CD4-positive, CD25-positive, alpha-beta regulatory T cell (primary cell): Measurements from ENCODE around the gene ELOB. TPM values are rescaled to one million over a fixed set of nuclear protein-coding genes. Genes with fewer than 3 reads are reported as not detected.

Source experiments
- ATAC-seq, 2 donors: fragments of 150-1000 bp; cut with Tn5 transposase; one replicate each; pipeline ENCODE4 v1.10.0; 2021; ENCODE audit warnings: low read depth in 2 of 2, moderate number of reproducible peaks in 2 of 2, moderate library complexity in 1 of 2
- DNase-seq, 3 donors: peaks; one replicate each; pipeline versions ENCODE4 v3.0.0 to v3.0.0-alpha.2; 2012 to 2022; ENCODE audit warnings: mixed read lengths in 1 of 3
- H3K27ac ChIP-seq: one replicate; pipeline ENCODE4 v1.7.0; 2013; ENCODE audit warnings: mild to moderate bottlenecking, low read length; ENCODE audit not compliant: insufficient read depth, poor library complexity, severe bottlenecking
- H3K27me3 ChIP-seq: one replicate; pipeline ENCODE4 v1.7.0; 2013; ENCODE audit warnings: low read length; ENCODE audit not compliant: control insufficient read depth, insufficient read depth
- H3K36me3 ChIP-seq: one replicate; pipeline ENCODE4 v1.7.0; 2013; ENCODE audit warnings: mild to moderate bottlenecking, low read length, moderate library complexity; ENCODE audit not compliant: control insufficient read depth, insufficient read depth
- H3K4me1 ChIP-seq: 2 replicates; pipeline ENCODE4 v1.7.0; 2013; ENCODE audit warnings: mild to moderate bottlenecking, low read length; ENCODE audit not compliant: insufficient read depth, control insufficient read depth, poor library complexity, severe bottlenecking
- H3K4me3 ChIP-seq: one replicate; pipeline ENCODE4 v1.7.0; 2013; ENCODE audit warnings: low read depth, mild to moderate bottlenecking, low read length, moderate library complexity
- H3K9me3 ChIP-seq, 2 experiments: 1 replicate in 1 of 2; 2 replicates in 1 of 2; pipeline ENCODE4 v1.7.0; 2013; ENCODE audit warnings: low read length in 2 of 2, mild to moderate bottlenecking in 1 of 2, moderate library complexity in 1 of 2; ENCODE audit not compliant: control insufficient read depth in 2 of 2
- H3K27ac Mint-ChIP-seq, 3 donors: one replicate each; pipeline ENCODE4 v1.8.0; 2020 to 2022; ENCODE audit warnings: mild to moderate bottlenecking in 3 of 3, mixed read lengths in 3 of 3, moderate library complexity in 2 of 3
- H3K27me3 Mint-ChIP-seq: one replicate; pipeline ENCODE4 v1.8.0; 2022; ENCODE audit warnings: mild to moderate bottlenecking, mixed read lengths
- H3K36me3 Mint-ChIP-seq: one replicate; pipeline ENCODE4 v1.8.0; 2020; ENCODE audit warnings: mixed read lengths
- H3K4me1 Mint-ChIP-seq, 4 donors: one replicate each; pipeline ENCODE4 v1.8.0; 2020 to 2022; ENCODE audit warnings: mixed read lengths in 4 of 4, mild to moderate bottlenecking in 1 of 4
- H3K4me3 Mint-ChIP-seq, 4 donors: one replicate each; pipeline ENCODE4 v1.8.0; 2020 to 2022; ENCODE audit warnings: mild to moderate bottlenecking in 4 of 4, mixed read lengths in 4 of 4, moderate library complexity in 3 of 4
- H3K9me3 Mint-ChIP-seq, 7 donors: one replicate each; pipeline ENCODE4 v1.8.0; 2020 to 2022; ENCODE audit warnings: mixed read lengths in 7 of 7, mild to moderate bottlenecking in 3 of 7, moderate library complexity in 2 of 7
- polyA plus RNA-seq, 4 donors: library from polyadenylated mRNA; unstranded; fragments of 300-500 nt; fragmentation: Illumina TruSeq; gene quantifications; one replicate each; pipeline ENCODE4 v1.2.3, GENCODE V29; 2021
- total RNA-seq: library from RNA; stranded (reverse); gene quantifications from one replicate; pipeline ENCODE4 v1.2.3, GENCODE V29; 2022

ELOB gene
- total and polyA plus RNA-seq, 5 donors from 2014 or later = 96.5 to 359 (median 273) TPM

GRCh38 chr16:2744711-2745110 lies 32.4 kb downstream of the ELOB start:
- ATAC-seq (no peak), DNase-seq (no peak)
- Mint-ChIP-seq H3K9me3 (peaks cover 0 to 3% (median 0%) of the 10 kb centered on the region in 7 donors), H3K27me3 (peaks cover 5% of the 10 kb centered on the region), H3K36me3 (no peaks in the 10 kb centered on the region), H3K27ac (no peak overlapping the region), H3K4me1 (no peaks in the 10 kb centered on the region), H3K4me3 (no peak overlapping the region)
- Histone ChIP-seq H3K27me3 (no peaks in the 10 kb centered on the region), H3K4me1 (no peaks in the 10 kb centered on the region), H3K27ac (no peak overlapping the region), H3K9me3 (no peaks in the 10 kb centered on the region), H3K36me3 (no peaks in the 10 kb centered on the region), H3K4me3 (no peak overlapping the region)

DNA sequence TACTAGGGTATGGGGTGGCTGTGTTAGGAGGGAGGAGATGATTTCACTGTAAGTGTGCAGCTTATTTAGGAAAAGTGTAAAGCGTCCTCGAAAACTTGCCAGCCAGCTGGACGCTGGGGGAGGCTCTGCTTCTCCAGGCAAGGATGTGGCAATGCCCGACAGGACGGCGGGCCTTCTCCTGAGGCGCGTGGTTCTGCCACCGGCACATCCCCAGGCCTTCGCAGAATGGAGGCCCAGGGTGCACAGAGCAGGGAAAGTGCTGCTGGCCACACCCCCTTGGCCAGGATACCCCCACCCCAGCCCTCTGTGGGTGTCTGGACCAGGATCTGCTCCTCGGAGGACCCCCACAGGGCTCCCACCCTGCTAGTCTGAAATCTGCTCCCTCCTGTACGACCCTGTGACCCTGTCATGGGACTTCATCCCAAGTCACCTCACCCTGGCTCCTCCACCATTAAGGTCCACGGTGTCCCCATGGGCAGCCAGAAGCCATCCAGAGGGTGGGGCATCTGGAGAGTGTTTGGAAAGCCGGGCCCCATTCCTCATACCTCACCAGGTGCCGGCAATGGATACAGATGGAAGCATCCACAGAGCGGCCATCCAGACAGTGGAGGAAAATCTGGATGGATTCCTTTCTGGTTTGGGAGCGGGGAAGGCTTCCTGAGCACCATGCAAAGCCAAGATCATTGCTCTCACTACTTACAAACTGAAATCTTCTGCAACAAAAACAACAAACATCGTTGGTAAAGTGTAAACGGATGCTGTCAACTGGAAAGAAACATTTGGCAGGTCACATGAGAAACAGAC lies 33.9 kb downstream of the ELOB start:
- Histone ChIP-seq H3K9me3 (no peaks in the 10 kb centered on the region), H3K4me3 (no peak overlapping the region), H3K27ac (no peak overlapping the region), H3K27me3 (no peaks in the 10 kb centered on the region), H3K36me3 (no peaks in the 10 kb centered on the region), H3K4me1 (no peaks in the 10 kb centered on the region)
- Mint-ChIP-seq H3K4me3 (no peak overlapping the region), H3K27ac (no peak overlapping the region), H3K4me1 (no peaks in the 10 kb centered on the region), H3K36me3 (no peaks in the 10 kb centered on the region), H3K27me3 (peaks cover 5% of the 10 kb centered on the region), H3K9me3 (no peaks in the 10 kb centered on the region)
- DNase-seq = no peak
- ATAC-seq = no peak

DNA sequence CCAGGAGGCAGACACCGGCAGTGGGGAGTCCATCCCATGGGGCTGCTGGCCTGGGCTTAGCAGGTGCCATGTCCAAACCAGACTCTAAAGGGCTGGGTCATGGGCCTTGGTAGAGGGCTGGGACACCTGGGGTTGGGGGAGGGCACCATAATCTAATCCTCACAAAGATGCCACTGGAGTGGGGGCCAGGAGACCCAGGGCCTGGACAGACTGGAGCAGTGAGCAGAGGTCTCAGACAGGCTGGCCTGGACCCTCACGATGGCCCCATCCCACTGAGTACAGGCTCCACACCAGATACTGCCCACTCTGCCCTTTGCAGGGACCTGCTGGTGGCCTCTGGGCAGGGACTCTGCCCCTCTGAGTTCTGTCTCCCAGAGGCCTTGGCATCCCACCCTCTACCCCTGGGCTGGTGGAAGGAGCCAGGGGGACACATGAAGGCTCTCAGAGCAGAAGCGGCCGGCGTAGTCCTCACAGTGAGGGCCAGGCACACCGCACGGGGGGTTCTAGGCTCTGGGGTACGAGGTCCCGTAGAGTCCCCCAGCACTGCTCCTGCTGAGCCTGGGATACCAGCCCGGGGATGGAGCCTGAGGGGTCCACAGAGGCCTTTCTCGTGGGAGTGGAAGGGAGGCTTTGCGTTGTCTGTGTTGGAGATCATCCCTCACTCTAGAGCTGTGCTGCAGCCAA lies 34.6 kb downstream of the ELOB start:
- Histone ChIP-seq H3K27ac (no peak overlapping the region), H3K9me3 (no peaks in the 10 kb centered on the region), H3K27me3 (no peaks in the 10 kb centered on the region), H3K4me1 (no peaks in the 10 kb centered on the region), H3K36me3 (no peaks in the 10 kb centered on the region), H3K4me3 (no peak overlapping the region)
- H3K36me3 Mint-ChIP-seq = no peaks in the 10 kb centered on the region
- H3K27ac Mint-ChIP-seq = no peak overlapping the region
- H3K9me3 Mint-ChIP-seq = no peaks in the 10 kb centered on the region
- H3K27me3 Mint-ChIP-seq = peaks cover 5% of the 10 kb centered on the region
- DNase-seq (no peak), ATAC-seq (no peak)
- no peaks in the 10 kb centered on the region for H3K4me1 Mint-ChIP-seq
- no peak overlapping the region for H3K4me3 Mint-ChIP-seq

GRCh38 chr16:2741168-2741567 lies 35.9 kb downstream of the ELOB start:
- no peak for DNase-seq
- Mint-ChIP-seq H3K9me3 (no peaks in the 10 kb centered on the region), H3K36me3 (no peaks in the 10 kb centered on the region), H3K4me1 (no peaks in the 10 kb centered on the region), H3K27me3 (peaks cover 5% of the 10 kb centered on the region), H3K4me3 (no peak overlapping the region), H3K27ac (no peak overlapping the region)
- no peaks in the 10 kb centered on the region for H3K9me3 ChIP-seq
- no peaks in the 10 kb centered on the region for H3K4me1 ChIP-seq
- H3K27me3 ChIP-seq = no peaks in the 10 kb centered on the region
- no peak overlapping the region for H3K27ac ChIP-seq
- no peak for ATAC-seq
- H3K36me3 ChIP-seq = no peaks in the 10 kb centered on the region
- no peak overlapping the region for H3K4me3 ChIP-seq

GRCh38 chr16:2740476-2740875 lies 36.6 kb downstream of the ELOB start:
- ATAC-seq (no peak), DNase-seq (no peak)
- H3K9me3 Mint-ChIP-seq = no peaks in the 10 kb centered on the region
- no peaks in the 10 kb centered on the region for H3K9me3 ChIP-seq
- no peak overlapping the region for H3K4me3 ChIP-seq
- H3K27ac Mint-ChIP-seq = peak overlapping the region in 1 of 3 donors; percentile 11
- H3K27ac ChIP-seq = no peak overlapping the region
- H3K36me3 Mint-ChIP-seq = no peaks in the 10 kb centered on the region
- no peaks in the 10 kb centered on the region for H3K27me3 ChIP-seq
- H3K4me1 Mint-ChIP-seq = no peaks in the 10 kb centered on the region
- no peaks in the 10 kb centered on the region for H3K4me1 ChIP-seq
- no peak overlapping the region for H3K4me3 Mint-ChIP-seq
- peaks cover 5% of the 10 kb centered on the region for H3K27me3 Mint-ChIP-seq
- no peaks in the 10 kb centered on the region for H3K36me3 ChIP-seq

DNA sequence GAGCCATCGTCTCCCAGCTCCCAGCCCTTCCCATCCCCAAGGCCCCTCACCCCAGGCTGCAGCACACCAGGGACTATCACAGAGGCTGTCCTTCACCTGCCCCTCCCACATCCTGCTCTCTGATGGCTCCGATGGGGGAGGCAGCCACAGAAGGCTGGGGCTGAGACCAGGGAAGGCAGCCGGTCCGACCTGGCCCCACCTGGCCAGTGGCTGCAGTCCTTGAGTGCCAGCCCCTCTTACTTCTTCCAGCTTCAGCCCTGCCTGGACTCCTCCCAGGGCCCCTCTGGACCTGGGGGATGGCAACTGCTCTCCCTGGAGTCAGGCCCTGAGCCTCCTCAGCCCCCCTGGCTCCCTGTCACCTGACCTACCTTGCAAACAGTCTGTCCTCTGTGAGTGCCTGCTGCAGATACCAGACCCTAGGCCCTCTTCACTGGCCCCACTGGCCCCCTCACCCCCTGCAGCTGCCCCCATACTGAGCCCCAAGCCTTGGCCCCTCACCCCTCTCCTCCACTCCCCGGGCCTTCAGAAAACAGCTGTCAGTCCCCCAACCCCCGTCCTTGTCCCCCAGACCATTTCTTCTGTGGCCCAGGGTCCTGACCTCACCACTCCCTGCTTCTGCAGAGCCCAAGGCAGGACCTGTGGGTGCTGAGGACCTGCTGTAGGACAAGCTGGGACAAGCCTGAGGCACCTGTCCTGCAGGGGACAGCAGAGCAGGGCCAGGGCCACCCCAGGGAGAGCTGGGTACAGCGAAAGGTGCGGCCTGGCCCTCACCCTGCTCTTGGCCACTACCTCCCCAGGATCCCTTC lies 37.3 kb downstream of the ELOB start:
- Histone ChIP-seq H3K36me3 (no peaks in the 10 kb centered on the region), H3K4me1 (no peaks in the 10 kb centered on the region), H3K27me3 (no peaks in the 10 kb centered on the region), H3K4me3 (no peak overlapping the region), H3K27ac (no peak overlapping the region), H3K9me3 (no peaks in the 10 kb centered on the region)
- DNase-seq (no peak), ATAC-seq (no peak)
- Mint-ChIP-seq H3K9me3 (no peaks in the 10 kb centered on the region), H3K4me1 (no peaks in the 10 kb centered on the region), H3K27me3 (peaks cover 5% of the 10 kb centered on the region), H3K27ac (no peak overlapping the region), H3K4me3 (no peak overlapping the region), H3K36me3 (no peaks in the 10 kb centered on the region)

DNA sequence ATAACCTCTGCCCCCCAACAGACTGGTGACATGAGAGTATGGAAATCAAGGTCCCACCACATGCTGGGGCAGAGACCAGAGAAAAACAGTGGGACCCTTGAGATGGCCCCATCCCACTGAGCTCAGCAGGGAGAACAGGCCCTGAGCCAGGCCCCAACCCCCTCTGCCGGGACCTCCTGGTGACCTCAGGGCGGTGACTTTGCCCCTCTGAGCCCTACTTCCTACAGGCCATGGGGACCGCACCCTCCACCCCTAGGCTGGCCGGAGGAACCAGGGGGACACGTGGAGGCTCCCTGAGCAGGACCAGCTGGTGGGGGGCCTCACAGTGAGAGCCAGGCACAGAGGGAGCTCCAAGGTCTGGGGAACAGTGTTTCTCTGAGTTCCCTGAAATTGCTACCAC lies 38.5 kb downstream of the ELOB start:
- Histone ChIP-seq H3K4me3 (no peak overlapping the region), H3K9me3 (no peaks in the 10 kb centered on the region), H3K27ac (no peak overlapping the region), H3K4me1 (no peaks in the 10 kb centered on the region), H3K27me3 (no peaks in the 10 kb centered on the region), H3K36me3 (no peaks in the 10 kb centered on the region)
- Mint-ChIP-seq H3K27me3 (no peaks in the 10 kb centered on the region), H3K9me3 (no peaks in the 10 kb centered on the region), H3K27ac (no peak overlapping the region), H3K4me1 (no peaks in the 10 kb centered on the region), H3K4me3 (no peak overlapping the region), H3K36me3 (no peaks in the 10 kb centered on the region)
- DNase-seq (no peak), ATAC-seq (no peak)
